GM10266 (cell line): Measurements from ENCODE around the gene HES5.

Experiments
- DNase-seq: peaks from one replicate; pipeline ENCODE4 v3.0.0; 2012; ENCODE audit errors: extremely low spot score
- TF ChIP-seq, protein P1 (sequence below): IDR thresholded peaks from 2 replicates; pipeline ENCODE4 v1.5.1; 2012; ENCODE audit warnings: mild to moderate bottlenecking, low read depth; ENCODE audit not compliant: control insufficient read depth, insufficient read depth; ENCODE audit errors: missing control alignments

Gene HES5

DNA sequence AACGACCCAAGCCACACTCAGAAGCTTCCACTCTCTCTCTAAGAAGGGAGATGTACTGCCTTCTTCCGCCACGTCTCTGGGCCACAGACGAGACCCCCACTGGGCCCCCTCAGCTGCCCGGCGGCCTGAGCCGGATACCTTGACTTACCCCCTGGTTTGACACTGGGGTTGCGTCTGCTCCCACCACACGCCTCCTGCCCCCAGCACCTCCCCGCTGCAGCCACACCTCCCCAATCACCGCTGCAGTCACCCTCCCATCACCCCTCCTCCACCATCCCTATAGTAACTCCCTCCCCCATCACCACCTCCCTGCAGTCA, 14.3 kb downstream of the HES5 start:
- TF ChIP-seq, protein P1, sequence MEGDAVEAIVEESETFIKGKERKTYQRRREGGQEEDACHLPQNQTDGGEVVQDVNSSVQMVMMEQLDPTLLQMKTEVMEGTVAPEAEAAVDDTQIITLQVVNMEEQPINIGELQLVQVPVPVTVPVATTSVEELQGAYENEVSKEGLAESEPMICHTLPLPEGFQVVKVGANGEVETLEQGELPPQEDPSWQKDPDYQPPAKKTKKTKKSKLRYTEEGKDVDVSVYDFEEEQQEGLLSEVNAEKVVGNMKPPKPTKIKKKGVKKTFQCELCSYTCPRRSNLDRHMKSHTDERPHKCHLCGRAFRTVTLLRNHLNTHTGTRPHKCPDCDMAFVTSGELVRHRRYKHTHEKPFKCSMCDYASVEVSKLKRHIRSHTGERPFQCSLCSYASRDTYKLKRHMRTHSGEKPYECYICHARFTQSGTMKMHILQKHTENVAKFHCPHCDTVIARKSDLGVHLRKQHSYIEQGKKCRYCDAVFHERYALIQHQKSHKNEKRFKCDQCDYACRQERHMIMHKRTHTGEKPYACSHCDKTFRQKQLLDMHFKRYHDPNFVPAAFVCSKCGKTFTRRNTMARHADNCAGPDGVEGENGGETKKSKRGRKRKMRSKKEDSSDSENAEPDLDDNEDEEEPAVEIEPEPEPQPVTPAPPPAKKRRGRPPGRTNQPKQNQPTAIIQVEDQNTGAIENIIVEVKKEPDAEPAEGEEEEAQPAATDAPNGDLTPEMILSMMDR = no peak
- DNase-seq = no peak

DNA sequence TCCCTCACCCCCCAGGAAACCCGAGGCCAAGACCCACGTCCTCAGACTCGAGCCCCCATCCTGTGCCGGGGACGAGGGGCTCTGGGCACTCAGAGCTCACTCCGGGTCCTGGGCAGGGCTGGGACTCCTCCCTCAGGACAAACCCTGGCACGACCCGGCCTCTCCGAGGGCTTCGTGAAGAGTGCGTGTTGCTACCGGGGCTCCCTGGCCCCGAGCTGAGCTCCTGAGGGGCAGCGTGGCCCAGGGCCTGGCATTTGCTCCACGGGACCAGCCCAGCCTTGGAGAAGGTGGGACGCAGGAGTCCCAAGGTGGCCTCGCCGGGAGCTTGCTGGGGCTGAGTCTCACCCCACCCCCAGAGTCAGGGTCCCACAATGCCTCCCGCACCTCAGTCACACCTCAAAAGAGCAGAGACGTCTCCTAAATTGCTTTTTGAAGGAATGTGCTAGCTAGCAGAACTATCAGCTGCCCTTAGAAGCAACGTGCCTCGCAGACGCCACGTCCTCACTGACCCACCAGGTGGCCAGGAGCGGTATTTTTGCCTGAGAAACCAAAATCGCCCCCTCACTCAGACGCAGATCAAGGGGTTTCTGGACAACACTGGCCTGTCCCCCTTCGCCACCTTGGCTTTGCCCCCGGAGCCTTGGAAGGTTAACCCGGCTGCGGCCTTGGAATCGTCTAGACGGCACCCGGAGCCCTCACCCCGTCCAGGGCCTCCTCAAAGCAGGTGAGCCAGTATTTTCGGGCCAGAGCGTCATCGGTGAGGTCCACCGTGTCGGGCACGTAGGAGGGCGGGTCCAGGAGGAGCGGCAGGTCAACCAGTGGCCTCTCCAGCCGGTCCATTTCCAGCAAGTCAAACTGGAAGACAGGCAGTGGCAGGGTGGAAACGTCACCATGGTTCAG, 14.9 kb downstream of the HES5 start:
- TF ChIP-seq, protein P1 = no peak
- DNase-seq = no peak

DNA sequence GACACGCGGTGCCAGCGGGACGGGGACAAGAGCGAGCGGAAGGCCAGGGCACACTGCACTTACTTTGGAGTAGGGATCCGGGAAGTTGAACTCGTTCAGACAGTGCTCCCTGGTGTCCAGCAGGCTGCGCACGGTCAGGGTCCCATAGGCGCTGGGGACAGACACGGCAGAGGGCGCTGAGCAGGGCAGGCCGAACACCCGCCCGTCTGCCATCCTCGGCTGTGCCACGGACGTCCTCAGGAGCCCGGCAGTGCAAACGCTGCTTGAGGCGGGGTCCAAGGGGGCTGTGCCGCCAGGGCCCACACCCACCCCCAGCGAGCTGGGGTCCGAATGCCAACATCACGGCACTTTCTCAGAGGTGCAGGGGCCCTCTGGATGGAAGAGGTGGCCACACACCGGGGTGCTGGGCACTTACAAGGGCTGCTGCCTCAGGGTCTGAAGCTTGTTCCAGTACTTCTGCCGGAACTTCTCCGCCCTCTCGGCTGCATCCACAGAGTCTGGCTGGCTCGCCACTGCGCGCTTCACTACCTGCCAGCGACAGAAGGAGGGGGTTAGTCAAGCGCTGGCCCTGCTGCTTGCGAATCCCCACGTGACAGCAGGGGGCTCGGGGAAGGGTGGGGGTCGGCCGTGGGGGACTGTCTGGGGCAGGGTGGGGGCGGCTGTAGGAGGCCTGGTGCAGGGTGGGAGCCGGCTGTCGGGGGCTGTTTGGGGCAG, 16.0 kb downstream of the HES5 start:
- no peak for DNase-seq
- TF ChIP-seq, protein P1 = no peak

DNA sequence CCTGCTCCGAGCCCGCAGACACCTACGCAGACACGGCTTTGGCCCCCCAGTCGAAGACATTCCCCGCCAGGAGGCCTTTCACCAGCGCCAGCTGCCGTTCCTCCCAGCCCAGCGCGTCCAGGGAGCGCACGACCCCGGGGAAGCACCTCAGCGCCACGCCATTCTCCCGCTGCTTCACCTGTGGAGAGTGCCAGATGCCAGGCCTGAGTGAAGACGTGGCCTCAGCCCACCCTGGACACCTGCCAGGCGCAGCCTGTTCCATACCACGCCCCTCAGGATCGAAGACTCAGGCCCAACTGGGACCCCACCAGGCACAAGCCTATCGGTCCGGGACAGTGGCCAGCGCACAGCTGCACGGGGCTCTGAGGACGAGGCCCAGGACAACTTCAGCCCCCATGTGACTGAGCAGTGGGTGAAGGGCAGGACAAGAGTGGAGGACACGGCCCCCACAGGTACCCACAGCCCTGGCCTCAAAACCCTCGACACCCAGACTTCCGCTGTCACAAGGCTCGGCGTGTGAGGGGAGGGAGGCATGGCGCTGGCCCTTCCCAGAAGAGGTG, 17.1 kb downstream of the HES5 start:
- DNase-seq = no peak
- TF ChIP-seq, protein P1 = no peak

DNA sequence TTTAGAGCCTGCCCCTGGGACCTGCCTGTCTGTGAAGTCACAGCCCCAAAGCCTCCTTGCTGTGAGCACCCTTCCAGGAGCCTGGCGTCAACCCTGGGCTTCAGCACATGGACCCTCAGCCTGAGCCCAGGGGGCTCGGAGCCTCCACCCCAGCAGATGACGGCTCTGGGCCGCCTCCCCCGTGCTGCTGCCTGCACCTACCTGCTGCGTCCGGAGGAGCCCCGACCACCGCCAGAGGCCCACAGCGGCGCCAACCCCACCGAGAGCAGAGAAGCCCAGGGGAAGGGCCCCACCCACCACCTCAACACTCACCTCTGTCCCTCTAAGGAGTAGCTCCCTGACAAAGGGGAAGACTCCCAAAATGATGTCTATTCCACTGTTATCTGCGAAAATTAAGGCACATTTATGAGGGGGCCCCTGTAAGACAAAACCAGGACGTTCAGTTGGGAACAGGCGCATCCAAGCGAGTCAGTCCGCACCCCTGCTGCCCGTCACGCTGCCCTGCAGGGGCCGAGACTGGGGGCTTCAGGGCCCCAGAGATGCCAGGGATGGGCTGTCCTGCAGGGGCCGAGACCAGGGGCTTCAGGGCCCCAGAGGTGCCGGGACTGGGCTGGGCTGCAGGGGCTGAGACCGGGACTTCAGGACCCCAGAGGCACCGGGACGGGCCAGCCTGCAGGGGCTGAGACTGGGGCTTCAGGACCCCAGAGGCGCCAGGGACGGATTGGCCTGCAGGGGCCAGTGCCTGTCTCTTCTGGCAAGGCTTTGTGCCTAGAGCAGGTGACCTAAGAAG, 19.5 kb downstream of the HES5 start:
- TF ChIP-seq, protein P1 = no peak
- DNase-seq = no peak

DNA sequence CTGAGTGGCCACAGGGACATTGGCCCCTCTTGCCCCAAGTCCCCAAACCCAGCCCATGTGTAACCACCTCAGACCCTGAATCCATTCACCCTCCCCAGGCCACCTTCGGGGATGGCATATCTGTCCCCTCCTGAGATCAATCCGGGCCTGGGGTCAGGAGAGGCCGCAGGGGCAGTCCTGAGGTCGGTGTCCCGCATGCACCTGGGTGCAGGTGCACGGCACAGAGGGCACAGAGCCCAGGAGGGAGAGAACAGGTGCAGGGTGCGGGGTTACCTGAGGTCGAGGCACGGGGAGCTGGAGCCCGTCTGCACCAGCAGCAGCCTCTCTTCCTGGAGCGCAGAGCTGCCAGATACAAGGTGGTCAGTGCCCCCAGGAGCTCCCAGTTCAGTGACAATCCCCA, 20.5 kb downstream of the HES5 start:
- TF ChIP-seq, protein P1 = no peak
- DNase-seq = no peak
